ENCODE measurements around the gene ADD3.

Gene ADD3

DNA sequence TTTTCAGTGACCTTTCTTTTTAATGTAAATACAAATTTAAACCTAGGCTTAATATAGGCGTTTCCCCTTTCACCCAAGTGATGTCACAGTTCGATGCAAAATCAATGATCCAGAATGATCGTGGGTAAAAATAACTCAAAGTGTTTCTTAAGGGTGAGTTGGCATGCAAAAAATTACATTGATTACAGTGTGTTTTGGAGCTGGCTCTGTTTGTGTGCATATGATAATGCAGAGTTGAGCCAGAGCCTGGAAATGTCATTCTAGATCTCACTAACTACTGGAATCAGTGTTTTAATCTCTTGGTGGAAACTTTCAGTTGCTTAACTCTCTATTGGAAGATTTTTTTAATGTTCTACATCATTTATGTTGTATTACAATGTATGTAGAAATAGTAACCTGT, 127.1 kb downstream of the ADD3 start:
- TF ChIP-seq GATA3 (IDR thresholded peaks at IDR 0.05; ENCODE audit: low read depth, low read length) (no peak), GATA2 (IDR thresholded peaks at IDR 0.05; ENCODE audit: low read depth, low read length) (no peak)

DNA sequence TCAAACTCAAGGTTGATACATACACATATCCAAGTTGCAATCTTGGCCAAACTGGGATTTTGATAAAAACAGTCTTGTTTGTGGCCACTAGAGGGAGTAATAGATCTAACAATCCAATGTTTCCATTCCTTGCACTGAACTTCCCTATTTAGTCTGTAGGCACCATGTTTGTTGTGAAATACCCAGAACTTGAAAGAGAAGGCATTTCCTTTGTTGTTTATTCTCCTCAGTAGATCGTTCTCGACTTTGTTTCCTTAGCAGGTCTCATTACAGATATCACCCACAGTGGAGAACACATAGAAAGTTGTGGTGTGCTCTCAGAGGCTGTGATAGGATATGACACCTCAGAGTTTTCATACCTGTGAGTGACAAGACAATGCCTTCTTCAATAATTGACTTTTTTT, 129.4 kb downstream of the ADD3 start:
- TF ChIP-seq GATA2 (IDR thresholded peaks at IDR 0.05; ENCODE audit: low read depth, low read length) (no peak), GATA3 (IDR thresholded peaks at IDR 0.05; ENCODE audit: low read depth, low read length) (no peak)

DNA sequence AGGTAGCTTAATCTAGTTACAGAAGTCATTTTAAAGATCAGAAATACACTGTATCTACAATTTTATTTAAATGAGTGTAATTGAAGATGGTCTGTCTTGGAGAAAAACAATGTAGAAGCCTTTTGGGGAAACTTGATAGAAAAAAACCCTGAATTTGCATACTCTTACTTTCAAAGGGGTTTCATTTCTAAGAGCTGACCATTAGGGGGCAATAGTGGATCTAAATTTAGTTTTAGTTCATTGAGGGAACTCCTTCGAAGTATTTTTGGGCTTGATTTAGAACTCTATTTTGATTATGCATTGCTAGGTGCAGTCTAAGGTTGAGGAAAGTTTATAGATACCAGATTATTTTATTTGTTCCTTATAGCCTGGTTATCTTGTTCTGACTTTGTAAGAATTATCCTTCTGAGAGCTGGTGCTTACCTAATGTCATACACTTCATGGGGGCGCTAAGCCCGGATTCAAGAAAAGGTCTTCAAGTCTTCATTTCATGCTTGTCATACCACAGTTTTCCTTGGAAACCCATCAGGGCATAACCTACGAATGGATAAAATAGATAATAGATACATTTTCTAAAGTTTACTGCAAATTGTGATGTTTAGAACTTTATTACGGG, 130.5 kb downstream of the ADD3 start:
- no peak for TF ChIP-seq GATA3 (IDR thresholded peaks at IDR 0.05; ENCODE audit: low read depth, low read length)
- no peak for TF ChIP-seq GATA2 (IDR thresholded peaks at IDR 0.05; ENCODE audit: low read depth, low read length)

DNA sequence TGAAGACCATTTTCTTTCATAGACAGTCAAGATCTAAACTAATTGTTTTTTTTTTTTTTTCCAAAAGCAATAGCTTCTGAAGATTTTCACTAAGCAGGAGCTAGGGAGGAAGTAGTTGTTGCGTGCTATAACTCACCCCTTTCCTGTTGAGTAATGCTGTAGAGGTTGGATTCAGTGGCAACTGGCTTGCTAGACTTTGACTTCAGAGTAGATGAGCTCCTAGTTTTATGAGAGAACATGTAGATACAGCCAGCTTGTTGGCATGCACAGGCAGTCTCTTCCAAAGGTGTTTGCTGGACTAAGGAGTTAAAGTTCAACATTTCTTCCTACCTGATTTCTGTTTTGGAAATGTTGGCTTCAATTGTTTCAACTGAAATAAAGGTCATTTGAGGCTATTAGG, 133.4 kb downstream of the ADD3 start:
- TF ChIP-seq GATA3 (IDR thresholded peaks at IDR 0.05; ENCODE audit: low read depth, low read length) (no peak), GATA2 (IDR thresholded peaks at IDR 0.05; ENCODE audit: low read depth, low read length) (no peak)

DNA sequence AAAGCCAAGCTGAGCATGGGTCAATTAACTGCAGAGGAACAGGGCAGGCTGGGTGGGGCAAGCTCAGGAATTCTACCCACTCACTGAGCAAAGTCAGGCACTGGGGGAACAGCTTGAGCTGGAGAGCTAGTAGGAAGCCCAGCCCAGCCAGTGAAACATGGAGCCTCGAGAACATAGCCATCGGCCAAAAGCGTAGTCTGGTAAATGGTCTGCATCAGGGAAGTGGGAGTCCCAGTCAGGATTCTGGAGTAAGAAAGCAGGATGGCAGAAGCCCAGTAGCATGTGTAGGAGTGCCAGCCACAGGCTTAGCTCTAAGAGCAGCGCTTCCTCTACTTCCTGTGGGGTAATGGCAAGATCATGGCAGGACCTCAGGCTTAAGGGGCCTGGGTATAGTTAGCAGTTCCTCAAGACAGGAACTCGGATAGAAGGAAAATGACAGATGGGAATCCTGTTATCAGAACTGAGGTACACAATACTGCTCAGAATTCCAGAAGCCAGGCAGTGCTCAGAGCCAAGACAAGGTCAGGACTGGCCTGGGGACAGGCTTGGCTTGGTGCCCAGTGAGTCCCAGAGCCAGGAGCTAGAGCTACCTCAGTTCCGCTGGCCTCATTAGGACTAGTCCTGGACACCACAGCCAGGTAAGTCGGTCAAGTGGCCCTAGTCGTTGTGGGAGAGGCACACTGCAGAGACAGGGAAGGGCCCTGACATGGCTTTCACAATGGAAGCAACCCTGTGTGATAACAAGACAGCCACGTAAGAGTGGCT, 134.3 kb downstream of the ADD3 start:
- no peak for TF ChIP-seq GATA3 (IDR thresholded peaks at IDR 0.05; ENCODE audit: low read depth, low read length)
- no peak for TF ChIP-seq GATA2 (IDR thresholded peaks at IDR 0.05; ENCODE audit: low read depth, low read length)

DNA sequence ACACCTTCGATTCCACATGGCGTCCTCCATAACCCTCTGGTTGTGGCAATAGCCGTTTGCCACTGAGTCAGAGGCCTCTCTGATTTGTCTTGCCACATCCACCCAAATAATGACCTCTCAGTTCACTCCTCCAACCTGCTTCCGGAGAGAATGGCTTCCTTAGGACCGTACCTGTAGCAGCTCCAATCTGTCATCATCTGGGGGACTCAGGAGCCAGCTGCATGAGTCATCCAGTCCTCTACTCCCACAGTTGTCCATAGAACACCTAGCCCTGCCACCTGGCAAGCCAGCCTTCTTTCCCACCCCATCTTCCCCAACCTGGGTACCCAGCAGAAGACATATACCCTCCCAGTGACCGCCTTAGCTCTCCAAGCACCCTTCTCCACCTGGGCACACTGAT, 135.2 kb downstream of the ADD3 start:
- TF ChIP-seq GATA2 (IDR thresholded peaks at IDR 0.05; ENCODE audit: low read depth, low read length) (no peak), GATA3 (IDR thresholded peaks at IDR 0.05; ENCODE audit: low read depth, low read length) (no peak)

DNA sequence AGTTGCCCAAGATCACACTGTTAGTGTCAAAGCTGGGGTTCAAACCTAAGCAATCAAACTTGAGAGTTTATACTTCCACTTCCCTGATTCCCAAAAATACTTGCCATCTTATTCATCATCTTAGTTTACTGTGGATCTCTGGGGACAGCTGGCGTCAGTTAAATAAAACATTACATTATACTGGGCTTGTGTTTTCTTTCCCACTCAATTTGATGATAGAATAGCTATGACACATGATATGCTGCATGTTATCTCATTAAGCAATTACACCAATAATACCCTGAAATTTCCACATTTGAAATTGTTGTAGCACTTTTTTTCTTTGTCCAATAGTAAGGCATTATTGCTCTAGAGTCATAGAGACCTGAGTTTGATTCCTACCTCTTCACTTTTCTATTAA, 136.7 kb downstream of the ADD3 start:
- TF ChIP-seq GATA2 (IDR thresholded peaks at IDR 0.05; ENCODE audit: low read depth, low read length), result no peak
- TF ChIP-seq GATA3 (IDR thresholded peaks at IDR 0.05; ENCODE audit: low read depth, low read length), result no peak

DNA sequence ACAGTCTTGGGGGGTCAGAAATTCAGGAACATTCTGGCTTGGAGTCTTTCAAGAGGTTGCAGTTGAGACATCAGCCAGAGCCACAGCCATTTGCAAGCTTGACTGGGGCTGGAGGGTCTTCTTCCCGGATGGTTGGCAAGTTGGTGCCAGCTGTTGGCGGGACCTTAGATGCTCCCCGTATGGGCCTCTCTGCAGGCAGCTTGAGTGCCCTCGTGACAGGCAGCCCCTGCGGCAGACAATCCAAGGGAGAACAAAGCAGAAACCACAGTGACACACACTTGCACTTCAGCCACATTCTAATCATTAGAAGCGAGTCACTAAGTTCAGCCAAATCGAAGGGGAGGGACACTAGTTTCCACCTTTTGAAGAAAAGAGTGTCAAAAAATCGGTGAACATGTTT, 140.2 kb downstream of the ADD3 start:
- no peak for TF ChIP-seq GATA2 (IDR thresholded peaks at IDR 0.05; ENCODE audit: low read depth, low read length)
- TF ChIP-seq GATA3 (IDR thresholded peaks at IDR 0.05; ENCODE audit: low read depth, low read length), result no peak

DNA sequence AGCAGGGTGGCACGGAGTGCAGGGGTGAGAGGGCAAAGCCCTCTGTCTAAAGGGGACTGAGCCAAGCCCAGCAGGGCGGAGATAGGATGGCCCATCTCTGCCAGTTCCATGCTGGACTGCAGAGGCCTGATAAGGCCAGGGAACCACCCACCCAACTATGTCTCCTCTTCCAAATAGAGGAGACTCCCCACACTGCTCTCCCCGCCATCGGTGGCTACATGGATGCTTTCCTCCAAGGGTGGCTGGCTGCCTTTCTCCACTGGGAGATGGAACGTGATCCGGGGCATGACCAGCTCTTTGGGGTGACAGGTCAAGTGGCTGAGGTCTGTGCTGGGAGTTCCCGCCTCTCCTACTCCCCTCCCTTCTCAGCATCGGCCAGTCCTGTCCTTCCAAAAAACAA, 141.5 kb downstream of the ADD3 start:
- TF ChIP-seq GATA3 (IDR thresholded peaks at IDR 0.05; ENCODE audit: low read depth, low read length) (no peak), GATA2 (IDR thresholded peaks at IDR 0.05; ENCODE audit: low read depth, low read length) (no peak)

DNA sequence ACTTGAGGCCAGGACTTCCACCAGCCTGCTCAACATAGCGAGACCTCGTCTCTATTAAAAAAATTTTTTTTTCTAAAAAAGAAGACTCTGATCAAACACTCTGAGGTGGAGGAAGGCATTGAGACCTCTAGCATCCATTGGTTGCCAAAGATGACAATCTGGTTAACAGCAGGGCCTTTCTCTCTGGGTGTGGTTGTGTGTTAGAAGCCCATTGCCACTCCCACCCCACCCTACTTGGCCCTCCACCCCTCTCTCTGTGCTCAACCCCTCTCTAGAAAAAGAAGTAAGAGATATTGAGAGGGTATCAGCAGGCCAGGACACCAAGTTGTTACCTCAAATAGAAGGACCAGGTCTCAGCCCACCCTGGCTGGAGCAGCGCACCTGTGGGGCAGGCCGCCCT, 142.3 kb downstream of the ADD3 start:
- no peak for TF ChIP-seq GATA2 (IDR thresholded peaks at IDR 0.05; ENCODE audit: low read depth, low read length)
- TF ChIP-seq GATA3 (IDR thresholded peaks at IDR 0.05; ENCODE audit: low read depth, low read length), result no peak

DNA sequence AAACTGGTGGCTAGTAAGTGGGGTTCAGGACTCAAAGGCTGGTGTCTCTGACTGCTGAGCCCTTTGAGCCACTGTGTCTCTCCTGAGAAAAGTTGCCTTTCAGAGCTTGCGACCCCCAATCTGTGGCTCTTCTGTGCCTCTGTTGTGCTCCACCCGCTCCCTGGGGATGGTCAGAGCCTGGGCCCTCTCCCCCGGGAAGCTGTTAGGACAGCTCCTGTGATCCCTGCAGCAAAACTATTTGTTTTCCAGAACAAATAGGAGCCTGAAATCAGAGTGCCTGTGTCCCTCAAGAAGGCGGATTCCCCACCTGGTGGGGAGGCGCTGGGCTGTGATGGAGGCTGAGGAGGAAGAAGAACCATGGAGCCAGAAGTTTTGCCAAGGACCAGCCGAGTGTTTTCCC, 143.2 kb downstream of the ADD3 start:
- no peak for TF ChIP-seq GATA2 (IDR thresholded peaks at IDR 0.05; ENCODE audit: low read depth, low read length)
- no peak for TF ChIP-seq GATA3 (IDR thresholded peaks at IDR 0.05; ENCODE audit: low read depth, low read length)

DNA sequence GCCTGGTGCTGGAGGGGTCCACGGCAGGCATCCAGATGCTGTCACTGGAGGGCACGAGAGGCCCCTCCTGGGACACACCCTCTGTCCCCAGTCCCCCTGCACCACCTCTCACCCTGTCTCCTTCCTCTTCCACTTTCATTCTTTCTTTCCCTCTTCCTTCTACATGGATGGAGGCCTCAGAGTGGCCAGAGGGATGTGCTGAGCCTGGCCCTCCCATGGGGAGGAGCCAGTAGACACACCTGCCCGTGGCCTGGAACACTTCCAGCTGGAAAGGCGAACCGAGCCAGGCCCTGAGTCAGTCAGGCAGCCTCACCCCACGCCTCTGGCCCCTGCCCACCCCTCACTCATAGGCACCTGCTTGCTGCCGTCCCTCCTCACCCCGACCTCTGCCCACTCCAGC, 143.7 kb downstream of the ADD3 start:
- no peak for TF ChIP-seq GATA2 (IDR thresholded peaks at IDR 0.05; ENCODE audit: low read depth, low read length)
- TF ChIP-seq GATA3 (IDR thresholded peaks at IDR 0.05; ENCODE audit: low read depth, low read length), result no peak

DNA sequence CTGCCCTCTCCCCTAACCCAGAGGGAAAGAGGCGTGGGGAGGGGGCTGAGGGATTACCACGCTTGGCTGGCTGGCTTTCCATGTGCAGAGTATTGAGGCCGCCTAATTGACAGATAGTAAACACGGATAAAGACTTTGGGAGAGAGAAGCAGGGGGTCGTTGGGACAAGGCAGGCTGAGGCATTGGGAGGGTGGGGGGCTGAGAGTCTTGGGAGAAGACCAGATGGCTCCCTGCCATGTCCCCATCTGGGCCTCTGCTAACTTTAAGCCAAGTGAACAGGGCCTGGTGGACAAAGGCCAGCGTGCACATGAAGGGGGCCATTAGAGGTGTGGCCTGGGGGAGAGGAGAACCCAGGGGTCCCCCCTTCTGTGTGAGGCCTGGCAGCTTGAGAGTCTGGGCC, 144.2 kb downstream of the ADD3 start:
- TF ChIP-seq GATA3 (IDR thresholded peaks at IDR 0.05; ENCODE audit: low read depth, low read length), result no peak
- TF ChIP-seq GATA2 (IDR thresholded peaks at IDR 0.05; ENCODE audit: low read depth, low read length), result no peak

DNA sequence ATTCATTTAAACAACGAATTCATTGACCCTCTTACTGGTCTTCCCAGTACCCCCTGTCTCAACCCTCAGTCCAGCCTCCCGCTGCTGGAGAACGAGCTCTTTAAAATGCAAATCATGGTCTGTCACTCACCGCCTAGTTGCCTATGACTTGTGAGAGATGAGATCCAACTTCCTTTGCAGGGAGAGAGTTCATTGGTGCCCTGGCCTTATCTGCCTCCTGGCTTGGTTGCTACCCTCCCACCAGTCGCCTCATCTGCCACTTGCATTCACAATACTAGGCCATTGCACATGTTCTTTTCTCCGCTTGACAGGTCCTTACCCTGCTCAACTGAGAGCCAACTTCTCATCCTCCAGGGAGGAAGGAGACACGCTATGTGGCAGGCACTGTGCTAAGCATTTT, 145.6 kb downstream of the ADD3 start:
- TF ChIP-seq GATA3 (IDR thresholded peaks at IDR 0.05; ENCODE audit: low read depth, low read length) (no peak), GATA2 (IDR thresholded peaks at IDR 0.05; ENCODE audit: low read depth, low read length) (no peak)

DNA sequence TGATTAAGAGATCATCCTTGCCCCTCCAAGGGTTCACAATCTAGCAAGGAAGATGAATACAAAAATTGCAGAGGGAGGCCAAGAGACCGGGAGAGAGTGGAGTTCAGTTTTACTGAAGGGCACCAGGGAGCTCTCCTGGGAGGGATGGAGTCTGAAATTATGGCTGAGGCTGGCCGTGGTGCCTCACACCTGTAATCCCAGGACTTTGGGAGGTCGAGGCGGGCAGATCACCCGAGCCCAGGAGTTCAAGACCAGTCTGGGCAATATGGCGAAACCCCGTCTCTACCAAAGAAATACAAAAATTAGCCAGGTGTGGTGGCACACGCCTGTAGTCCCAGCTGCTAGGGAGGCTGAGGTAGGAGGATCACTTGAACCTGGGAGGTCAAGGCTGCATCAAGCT, 148.3 kb downstream of the ADD3 start:
- TF ChIP-seq GATA2 (IDR thresholded peaks at IDR 0.05; ENCODE audit: low read depth, low read length), result no peak
- no peak for TF ChIP-seq GATA3 (IDR thresholded peaks at IDR 0.05; ENCODE audit: low read depth, low read length)
